Activated CD8-positive, alpha-beta T cell treated with anti-CD3 and anti-CD28 coated beads for 36 hours (primary cell): ENCODE data around the gene PKDCC. TPM values are rescaled to one million over a fixed set of nuclear protein-coding genes. Genes with fewer than 3 reads are reported as not detected.

Experiments
- ATAC-seq: fragments of 200-7000 bp; cut with Tn5 transposase; one replicate; pipeline ENCODE4 v1.10.0; 2021; ENCODE audit warnings: mild to moderate bottlenecking, moderate library complexity
- CTCF ChIA-PET: fragments of 350-600 bp; sonication (Branson Sonifier 250); formaldehyde crosslinking; loops from one replicate; lab custom pipeline; 2021; ENCODE audit warnings: antibody characterized with exemption; lab: Charles Lee
- POLR2A ChIA-PET: fragments of 350-600 bp; sonication (Branson Sonifier 250); formaldehyde crosslinking; loops from one replicate; lab custom pipeline; 2021; ENCODE audit warnings: antibody characterized with exemption; lab: Charles Lee
- DNase-seq: peaks from one replicate; pipeline ENCODE4 v3.0.0-alpha.2; 2020
- H3K27ac Mint-ChIP-seq: one replicate; pipeline ENCODE4 v1.8.0; 2021; ENCODE audit warnings: mild to moderate bottlenecking, mixed read lengths
- H3K27me3 Mint-ChIP-seq: one replicate; pipeline ENCODE4 v1.8.0; 2021; ENCODE audit warnings: mixed read lengths
- H3K36me3 Mint-ChIP-seq: one replicate; pipeline ENCODE4 v1.8.0; 2021; ENCODE audit warnings: low read depth, mixed read lengths
- H3K4me1 Mint-ChIP-seq: one replicate; pipeline ENCODE4 v1.8.0; 2021; ENCODE audit warnings: low read depth, mixed read lengths
- H3K4me3 Mint-ChIP-seq: one replicate; pipeline ENCODE4 v1.8.0; 2021; ENCODE audit warnings: mild to moderate bottlenecking, moderate library complexity, mixed read lengths
- H3K9me3 Mint-ChIP-seq: one replicate; pipeline ENCODE4 v1.8.0; 2021; ENCODE audit warnings: mixed read lengths
- CTCF ChIP-seq: fragments of 200-600 bp; IDR thresholded peaks from one replicate; pipeline ENCODE4 v1.8.0; 2022; ENCODE audit warnings: antibody characterized with exemption, mild to moderate bottlenecking
- intact Hi-C: fragments of 100-400 bp; cut with micrococcal nuclease; formaldehyde crosslinking; loops from one replicate; pipeline ENCODE4 v1.10.0; 2022
- total RNA-seq, 2 experiments: library from RNA; stranded (reverse); gene quantifications; one replicate each; pipeline ENCODE4 v1.2.3, GENCODE V29; 2021

The PKDCC gene
- total RNA-seq, 2 experiments from 2014 or later = not detected

- ATAC-seq (no peak), DNase-seq (no peak)
- intact Hi-C loops = loop anchor here (2.0 kb wide), 1 partner anchor 246 kb away; no protein-coding TSS in a partner anchor
- H3K9me3 Mint-ChIP-seq = no peaks in the 10 kb centered on the region
- peaks cover 8% of the 10 kb centered on the region for H3K4me1 Mint-ChIP-seq
- no peak for TF ChIP-seq CTCF
- no peaks in the 10 kb centered on the region for H3K27me3 Mint-ChIP-seq
- no peak overlapping the region for H3K27ac Mint-ChIP-seq
- no peaks in the 10 kb centered on the region for H3K36me3 Mint-ChIP-seq
- ChIA-PET POLR2A (interaction anchor here (0.7 kb wide), 2 partner anchors 222 to 237 kb away, joined by 3 read pairs; no protein-coding TSS in a partner anchor), CTCF (interaction anchor here (0.7 to 14.2 kb wide), 41 partner anchors 8 to 264 kb away, joined by 3 to 361 read pairs (median 4); no protein-coding TSS in a partner anchor)
- H3K4me3 Mint-ChIP-seq = no peak overlapping the region
These were observed 39.5 kb downstream of the PKDCC start for GRCh38 chr2:42087137-42087856.

GRCh38 chr2:42087857-42088195 is 40.0 kb downstream of the PKDCC start:
- CTCF ChIA-PET = interaction anchor here (0.7 to 14.2 kb wide), 25 partner anchors 8 to 246 kb away, joined by 3 to 361 read pairs (median 6); no protein-coding TSS in a partner anchor
- H3K4me3 Mint-ChIP-seq = no peak overlapping the region

GRCh38 chr2:42089340-42089925 is 41.6 kb downstream of the PKDCC start:
- no peaks in the 10 kb centered on the region for H3K36me3 Mint-ChIP-seq
- TF ChIP-seq CTCF = peak; percentile 83

More at GRCh38 chr2:42087857-42088195, 40.0 kb downstream of the PKDCC start:
- ATAC-seq = no peak
- H3K27ac Mint-ChIP-seq = no peak overlapping the region
- no peak for DNase-seq
- H3K27me3 Mint-ChIP-seq = no peaks in the 10 kb centered on the region
- POLR2A ChIA-PET = interaction anchor here (0.7 kb wide), 1 partner anchor 223 kb away, joined by 3 read pairs; no protein-coding TSS in a partner anchor
- H3K9me3 Mint-ChIP-seq = no peaks in the 10 kb centered on the region
- intact Hi-C loops = loop anchor here (2.0 kb wide), 1 partner anchor 247 kb away; no protein-coding TSS in a partner anchor
- no peaks in the 10 kb centered on the region for H3K36me3 Mint-ChIP-seq
- no peak for TF ChIP-seq CTCF
- H3K4me1 Mint-ChIP-seq = peaks cover 5% of the 10 kb centered on the region

GRCh38 chr2:42090216-42090615 is 42.4 kb downstream of the PKDCC start:
- Mint-ChIP-seq H3K36me3 (no peaks in the 10 kb centered on the region), H3K9me3 (no peaks in the 10 kb centered on the region), H3K27me3 (no peaks in the 10 kb centered on the region), H3K4me1 (peaks cover 3% of the 10 kb centered on the region), H3K27ac (no peak overlapping the region), H3K4me3 (no peak overlapping the region)
- DNase-seq (no peak), ATAC-seq (no peak)
- POLR2A ChIA-PET = interaction anchor here (0.7 to 1.3 kb wide), 2 partner anchors 77 to 249 kb away, joined by 3 read pairs; no protein-coding TSS in a partner anchor
- no peak for TF ChIP-seq CTCF
- intact Hi-C loops = loop anchor here (10.0 kb wide), 1 partner anchor 235 kb away; no protein-coding TSS in a partner anchor
- CTCF ChIA-PET = interaction anchor here (0.7 to 14.2 kb wide), 16 partner anchors 11 to 260 kb away, joined by 3 to 361 read pairs (median 4); no protein-coding TSS in a partner anchor

More at GRCh38 chr2:42089340-42089925, 41.6 kb downstream of the PKDCC start:
- H3K4me1 Mint-ChIP-seq = peaks cover 3% of the 10 kb centered on the region
- CTCF ChIA-PET = interaction anchor here (0.7 to 14.2 kb wide), 14 partner anchors 11 to 261 kb away, joined by 3 to 361 read pairs (median 4); no protein-coding TSS in a partner anchor
- H3K9me3 Mint-ChIP-seq = no peaks in the 10 kb centered on the region
- intact Hi-C loops = no loop called here
- no peak overlapping the region for H3K27ac Mint-ChIP-seq
- H3K4me3 Mint-ChIP-seq = no peak overlapping the region
- POLR2A ChIA-PET = interaction anchor here (0.6 kb wide), 1 partner anchor 10 kb away, joined by 3 read pairs; no protein-coding TSS in a partner anchor
- DNase-seq = peak; percentile 90
- H3K27me3 Mint-ChIP-seq = no peaks in the 10 kb centered on the region
- ATAC-seq = peak; percentile 92
